Neural cell (in vitro differentiated cells): Measurements from ENCODE around the gene HIF1A.

Experiments used
- CTCF ChIP-seq: fragments of 450-650 bp; IDR thresholded peaks from 2 replicates; pipeline ENCODE4 v1.5.1; 2014; ENCODE audit warnings: antibody characterized with exemption, mild to moderate bottlenecking, moderate library complexity; ENCODE audit not compliant: poor library complexity, severe bottlenecking
- POLR2AphosphoS5 ChIP-seq: IDR thresholded peaks from 2 replicates; pipeline ENCODE4 v1.6.1; 2012

GRCh38 chr14:61719344-61720293 lies 24.3 kb downstream of the HIF1A start:
- no peak for TF ChIP-seq POLR2AphosphoS5
- TF ChIP-seq CTCF = no peak
